ENCODE measurements around the gene ZNF716.
"Not testable (repeated sequence)": the region's sequence is repeated elsewhere in the genome, so short reads cannot be mapped to it uniquely, and the experiment has no call there.

The ZNF716 gene

DNA sequence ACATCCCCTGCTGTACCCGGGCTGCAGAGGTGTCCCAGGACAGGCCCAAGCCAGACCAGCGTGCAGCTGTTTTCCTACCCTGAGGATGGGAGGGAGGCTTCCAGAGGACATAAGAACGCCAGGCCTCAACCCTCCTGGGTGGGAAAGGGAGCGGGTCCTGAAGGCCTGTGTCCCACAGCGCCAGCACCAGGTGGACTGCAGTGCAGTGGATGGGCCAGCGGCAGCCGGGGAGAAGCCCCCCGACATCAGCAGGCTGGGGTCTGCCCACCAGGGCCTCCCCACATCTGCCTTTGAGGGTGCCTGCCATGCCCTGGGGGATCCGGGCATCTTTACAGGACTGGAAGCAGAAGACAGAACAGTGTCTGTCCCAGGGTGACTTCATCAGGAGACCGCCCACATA is 22.8 kb upstream of the ZNF716 start:
- DNase-seq, result no peak

DNA sequence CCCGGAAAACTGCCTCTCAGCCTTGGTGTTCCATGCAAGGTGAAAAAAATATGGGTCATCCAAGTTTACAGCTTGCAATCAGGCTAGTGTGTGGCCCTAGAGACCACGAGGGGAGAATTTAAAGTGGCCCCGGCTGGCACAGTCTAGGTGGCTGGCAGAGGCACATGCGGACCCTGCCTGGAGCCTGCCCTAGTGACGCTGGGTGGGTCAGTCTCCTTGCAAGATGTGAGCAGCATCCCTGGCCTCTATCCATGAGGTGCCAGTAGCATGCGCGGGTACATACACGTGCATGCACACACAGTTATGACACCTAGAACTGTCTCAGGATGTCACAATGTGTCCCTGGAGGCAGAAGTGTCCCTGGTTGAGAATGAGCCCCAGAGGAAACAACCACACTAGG is 22.4 kb upstream of the ZNF716 start:
- DNase-seq, result no peak

- no peak for DNase-seq
Observed at GRCh38 chr7:57432583-57432982, 17.4 kb upstream of the ZNF716 start.

- DNase-seq, result no peak
Observed at GRCh38 chr7:57437581-57437980, 12.4 kb upstream of the ZNF716 start.

DNA sequence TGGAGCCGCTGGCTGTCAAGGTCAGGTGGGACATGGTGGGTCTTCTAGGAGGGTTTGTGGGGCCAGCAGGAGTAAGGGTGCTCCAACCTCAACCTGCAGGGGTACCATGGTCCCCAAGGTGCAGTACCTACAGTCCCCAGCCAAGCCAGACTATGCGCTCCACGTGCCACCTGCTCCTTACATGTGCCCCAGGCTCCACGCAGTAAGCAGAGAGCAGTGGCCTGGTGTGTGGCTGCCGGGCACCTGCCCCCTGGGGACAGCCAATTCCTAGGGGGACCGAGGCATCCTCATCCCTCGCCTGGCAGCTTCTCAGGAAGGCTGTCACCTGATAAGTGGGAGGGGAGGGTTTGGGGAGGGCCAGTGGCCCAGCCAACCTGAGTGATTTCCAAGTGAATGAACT is 11.7 kb upstream of the ZNF716 start:
- no peak for DNase-seq

DNA sequence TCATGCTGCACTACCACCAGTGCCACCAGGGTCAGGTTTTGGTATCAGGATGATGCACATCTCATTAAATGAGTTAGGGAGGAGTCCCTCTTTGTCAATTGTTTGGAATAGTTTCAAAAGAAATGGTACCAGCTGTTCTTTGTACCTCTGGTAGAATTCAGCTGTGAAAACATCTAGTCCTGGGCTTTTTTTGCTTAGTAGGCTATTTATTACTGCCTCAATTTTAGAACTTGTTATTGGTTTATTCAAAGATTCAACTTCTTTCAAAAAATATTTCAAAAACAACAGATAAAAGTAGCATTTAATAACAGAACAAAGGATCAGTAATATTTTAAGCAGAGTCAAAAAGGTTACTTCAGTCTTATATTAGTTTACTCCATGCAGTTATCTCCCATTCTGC is 6.4 kb upstream of the ZNF716 start:
- no peak for DNase-seq

- DNase-seq, result not testable (repeated sequence)
Observed at GRCh38 chr7:57469186-57469828, 19.3 kb downstream of the ZNF716 start.

GRCh38 chr7:57480304-57480703 is 30.3 kb downstream of the ZNF716 start:
- DNase-seq, result not testable (repeated sequence)

GRCh38 chr7:57485022-57485421 is 35.0 kb downstream of the ZNF716 start:
- not testable (repeated sequence) for DNase-seq

DNA sequence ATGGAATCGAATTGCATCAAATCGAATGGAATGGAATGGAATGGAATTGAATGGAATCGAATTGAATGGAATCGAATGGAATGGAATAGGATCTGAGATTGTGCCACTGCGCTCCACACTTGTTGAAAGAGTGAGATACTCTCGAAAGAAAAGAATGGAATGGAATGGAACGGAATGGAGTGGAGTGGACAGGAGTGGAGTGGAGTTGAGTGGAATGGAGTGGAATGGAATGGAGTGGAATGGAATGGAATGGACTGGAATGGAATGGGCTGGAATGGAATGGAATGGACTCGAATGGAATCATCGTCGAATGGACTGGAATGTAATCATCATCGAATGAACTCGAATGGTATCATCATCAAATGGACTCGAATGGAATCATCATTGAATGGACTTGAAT is 38.0 kb downstream of the ZNF716 start:
- DNase-seq, result no peak

DNA sequence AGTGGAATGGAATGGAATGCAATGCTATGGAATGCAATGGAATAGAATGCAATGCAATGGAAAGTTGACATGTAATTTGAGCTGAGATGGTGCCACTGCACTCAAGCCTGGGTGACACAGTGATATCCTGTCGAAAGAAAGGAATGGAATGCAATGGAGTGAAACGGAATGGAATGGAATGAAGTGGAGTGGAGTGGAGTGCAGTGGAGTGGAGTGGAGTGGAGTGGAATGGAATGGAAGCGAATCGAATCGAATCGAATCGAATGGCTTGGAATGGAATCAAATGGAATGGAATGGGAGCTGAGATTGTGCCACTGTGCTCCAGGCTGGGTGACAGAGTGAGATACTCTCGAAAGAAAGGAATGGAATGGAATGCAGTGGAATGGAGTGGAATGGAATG is 45.1 kb downstream of the ZNF716 start:
- not testable (repeated sequence) for DNase-seq

- no peak for DNase-seq
Observed at GRCh38 chr7:57496395-57496794, 46.4 kb downstream of the ZNF716 start.

DNA sequence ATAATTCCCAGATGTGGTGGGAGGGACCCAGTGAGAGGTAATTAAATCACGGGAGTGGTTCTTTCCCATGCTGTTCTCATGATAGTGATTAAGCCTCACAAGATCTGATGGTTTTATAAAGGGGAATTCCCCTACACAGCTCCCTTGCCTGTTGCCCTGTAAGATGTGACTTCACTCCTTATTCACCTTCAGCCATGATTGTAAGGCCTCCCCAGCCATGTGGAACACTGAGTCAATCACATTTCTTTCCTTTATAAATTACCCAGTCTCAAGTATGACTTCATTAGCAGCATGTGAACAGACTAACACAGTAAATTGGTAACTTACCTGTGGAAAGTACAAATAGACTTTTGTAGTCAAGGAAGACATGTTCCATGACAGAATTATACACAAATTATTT is 55.2 kb downstream of the ZNF716 start:
- no peak for DNase-seq

Measured in NCI-H446 (cell line).